OCI-LY7 (cell line): ENCODE data around the gene IRF8. TPM values are rescaled to one million over a fixed set of nuclear protein-coding genes. Genes with fewer than 3 reads are reported as not detected.
A peak's percentile ranks its signal among the peaks of the same experiment; 100 is the strongest.

Experiments used
- BruUV-seq: library from RNA; stranded (reverse); fragments of 400-500 nt; replicated peaks from 2 replicates; lab custom pipeline; 2021; lab: Mats Ljungman, UMichigan
- CTCF ChIA-PET: fragments of 300-600 bp; sonication (Branson Sonifier 250); formaldehyde crosslinking; loops from one replicate; lab custom pipeline; 2022; ENCODE audit warnings: antibody characterized with exemption; ENCODE audit not compliant: unreplicated experiment; lab: Charles Lee
- POLR2A ChIA-PET: fragments of 300-600 bp; sonication (Branson Sonifier 250); formaldehyde crosslinking; loops from one replicate; lab custom pipeline; 2022; ENCODE audit warnings: antibody characterized with exemption; lab: Charles Lee
- DNase-seq: peaks from one replicate; pipeline ENCODE4 v3.0.0-alpha.2; 2015; ENCODE audit warnings: low spot score
- H2AFZ ChIP-seq: fragments of 200-600 bp; sonication (generic), shearing (Covaris generic); 2 replicates; pipeline ENCODE4 v1.6.1; 2014; ENCODE audit warnings: mild to moderate bottlenecking, antibody characterized with exemption, low read length, moderate library complexity
- H3K27ac ChIP-seq: fragments of 200-600 bp; sonication (generic); 2 replicates; pipeline ENCODE4 v1.5.1; 2014; ENCODE audit warnings: mixed run types, low read depth, mild to moderate bottlenecking, moderate library complexity, low read length, inconsistent platforms; ENCODE audit not compliant: poor library complexity, severe bottlenecking
- H3K36me3 ChIP-seq: fragments of 200-600 bp; sonication (generic); 2 replicates; pipeline ENCODE4 v1.6.1; 2014; ENCODE audit warnings: mild to moderate bottlenecking, antibody characterized with exemption, low read length, moderate library complexity, mixed read lengths; ENCODE audit not compliant: insufficient read depth
- H3K4me1 ChIP-seq: fragments of 200-600 bp; sonication (generic); 2 replicates; pipeline ENCODE4 v1.5.1; 2014; ENCODE audit warnings: mild to moderate bottlenecking, low read length; ENCODE audit not compliant: insufficient read depth, poor library complexity, severe bottlenecking
- H3K4me2 ChIP-seq: fragments of 200-600 bp; sonication (generic); 2 replicates; pipeline ENCODE4 v1.6.1; 2014; ENCODE audit warnings: mild to moderate bottlenecking, low read length
- H3K4me3 ChIP-seq: fragments of 200-600 bp; sonication (generic); 2 replicates; pipeline ENCODE4 v1.5.1; 2014; ENCODE audit warnings: mild to moderate bottlenecking, low read depth, low read length; ENCODE audit not compliant: poor library complexity, severe bottlenecking
- H3K79me2 ChIP-seq: fragments of 200-600 bp; sonication (generic); 2 replicates; pipeline ENCODE4 v1.6.1; 2016; ENCODE audit warnings: low read depth, mild to moderate bottlenecking, low read length, moderate library complexity, mixed read lengths; ENCODE audit not compliant: insufficient read depth
- H3K9me2 ChIP-seq: fragments of 200-600 bp; sonication (generic); 2 replicates; pipeline ENCODE4 v1.6.1; 2016; ENCODE audit warnings: mild to moderate bottlenecking, low read length, mixed read lengths; ENCODE audit not compliant: insufficient read depth
- H3K9me3 ChIP-seq: fragments of 200-600 bp; sonication (generic); 2 replicates; pipeline ENCODE4 v1.6.1; 2014; ENCODE audit warnings: mild to moderate bottlenecking, mixed run types, low read length, mixed read lengths
- H4K20me1 ChIP-seq: fragments of 200-600 bp; sonication (generic); 2 replicates; pipeline ENCODE4 v1.6.1; 2014; ENCODE audit warnings: mild to moderate bottlenecking, antibody characterized with exemption, low read length, moderate library complexity, mixed read lengths; ENCODE audit not compliant: insufficient read depth
- EZH2phosphoT487 ChIP-seq: fragments of 200-600 bp; sonication (generic); IDR thresholded peaks from 2 replicates; pipeline ENCODE4 v1.6.1; 2018; ENCODE audit warnings: low read depth, borderline replicate concordance, mild to moderate bottlenecking, mixed run types, antibody characterized with exemption, low read length, moderate library complexity, mixed read lengths
- intact Hi-C: fragments of 100-400 bp; cut with micrococcal nuclease; formaldehyde crosslinking; loops from one replicate; pipeline ENCODE4 v1.10.0; 2022; ENCODE audit not compliant: unreplicated experiment
- total RNA-seq, 2 experiments: library from RNA; depleted of rRNA in 1 of 2; stranded (reverse); fragments of >200 nt in 1 of 2; shearing (Covaris generic) in 1 of 2; gene quantifications; 2 replicates each; pipeline ENCODE4 v1.2.3, GENCODE V29; 2014 to 2022
- TF ChIP-seq, protein P1 (sequence below): fragments of 200-600 bp; sonication (generic); conservative IDR thresholded peaks from 2 replicates; pipeline ENCODE4 v1.5.1; 2014; ENCODE audit warnings: mild to moderate bottlenecking, antibody characterized with exemption, low read length, moderate library complexity, mixed read lengths

The IRF8 gene
- total RNA-seq, 2 experiments from 2014 or later: 181 to 224 TPM

DNA sequence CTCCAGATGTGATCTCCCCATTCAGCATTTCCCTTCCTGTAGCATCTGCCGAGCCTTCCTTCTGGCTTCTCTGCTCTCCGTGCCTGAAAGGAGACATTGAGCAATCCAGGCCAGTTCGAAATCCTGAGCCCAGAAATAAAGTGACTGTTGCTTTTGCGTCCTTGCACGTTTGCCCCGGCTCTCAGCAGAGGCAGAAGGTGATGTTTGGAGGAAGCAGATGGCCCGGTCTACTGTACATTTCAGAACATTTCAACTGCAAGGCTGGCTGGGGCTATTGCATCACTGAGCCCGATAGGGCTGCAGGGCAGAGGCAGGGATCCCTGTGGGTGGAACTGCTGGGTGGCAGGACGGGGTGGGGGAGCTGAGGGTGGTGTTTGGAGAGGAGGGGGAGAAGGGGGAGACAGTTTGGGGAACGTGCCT is 29.4 kb downstream of the IRF8 start:
- POLR2A ChIA-PET: interaction anchor here (1.3 to 1.4 kb wide), 2 partner anchors 18 to 20 kb away, joined by 3 to 4 read pairs; no protein-coding TSS in a partner anchor

DNA sequence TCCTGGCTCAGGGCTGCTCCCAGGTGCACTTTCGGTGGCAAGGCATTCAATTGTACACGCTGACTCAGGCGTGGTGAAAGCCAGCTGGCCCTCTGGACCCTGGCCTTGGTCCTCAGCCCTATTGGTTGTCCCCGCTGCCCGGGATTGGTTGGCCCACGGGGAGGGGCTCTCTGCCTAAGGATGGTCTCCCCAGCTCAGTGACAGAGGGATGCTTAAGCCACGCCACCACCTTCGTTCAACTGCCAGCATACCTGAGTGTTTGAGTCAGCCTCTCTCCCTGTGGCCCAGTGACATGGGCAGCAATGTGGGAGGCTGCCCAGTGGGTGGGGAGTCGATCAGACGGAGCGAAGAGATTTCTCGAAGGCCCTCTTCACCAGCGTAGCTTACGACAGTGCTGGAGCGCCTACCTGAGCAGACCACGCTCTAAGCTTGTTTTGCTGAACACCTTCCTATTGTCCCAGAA is 30.3 kb downstream of the IRF8 start:
- Histone ChIP-seq H3K79me2 (no peaks in the 10 kb centered on the region), H4K20me1 (no peaks in the 10 kb centered on the region), H3K4me1 (peaks cover 51% of the 10 kb centered on the region), H3K9me2 (no peaks in the 10 kb centered on the region), H3K4me2 (no peak overlapping the region), H3K27ac (no peak overlapping the region), H2AFZ (no peak overlapping the region), H3K4me3 (no peak overlapping the region), H3K36me3 (no peaks in the 10 kb centered on the region), H3K9me3 (no peaks in the 10 kb centered on the region)
- DNase-seq: no peak
- intact Hi-C loops: no loop called here
- TF ChIP-seq, protein P1, sequence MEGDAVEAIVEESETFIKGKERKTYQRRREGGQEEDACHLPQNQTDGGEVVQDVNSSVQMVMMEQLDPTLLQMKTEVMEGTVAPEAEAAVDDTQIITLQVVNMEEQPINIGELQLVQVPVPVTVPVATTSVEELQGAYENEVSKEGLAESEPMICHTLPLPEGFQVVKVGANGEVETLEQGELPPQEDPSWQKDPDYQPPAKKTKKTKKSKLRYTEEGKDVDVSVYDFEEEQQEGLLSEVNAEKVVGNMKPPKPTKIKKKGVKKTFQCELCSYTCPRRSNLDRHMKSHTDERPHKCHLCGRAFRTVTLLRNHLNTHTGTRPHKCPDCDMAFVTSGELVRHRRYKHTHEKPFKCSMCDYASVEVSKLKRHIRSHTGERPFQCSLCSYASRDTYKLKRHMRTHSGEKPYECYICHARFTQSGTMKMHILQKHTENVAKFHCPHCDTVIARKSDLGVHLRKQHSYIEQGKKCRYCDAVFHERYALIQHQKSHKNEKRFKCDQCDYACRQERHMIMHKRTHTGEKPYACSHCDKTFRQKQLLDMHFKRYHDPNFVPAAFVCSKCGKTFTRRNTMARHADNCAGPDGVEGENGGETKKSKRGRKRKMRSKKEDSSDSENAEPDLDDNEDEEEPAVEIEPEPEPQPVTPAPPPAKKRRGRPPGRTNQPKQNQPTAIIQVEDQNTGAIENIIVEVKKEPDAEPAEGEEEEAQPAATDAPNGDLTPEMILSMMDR: no peak
- no peak for TF ChIP-seq EZH2phosphoT487
- CTCF ChIA-PET: interaction anchor here (0.5 to 1.1 kb wide), 2 partner anchors 8 to 19 kb away, joined by 3 read pairs; no protein-coding TSS in a partner anchor
- no TSS peak for BruUV-seq
- POLR2A ChIA-PET: interaction anchor here (0.6 to 1.3 kb wide), 2 partner anchors 9 to 16 kb away, joined by 3 to 4 read pairs; no protein-coding TSS in a partner anchor

More for the DNA sequence above, 29.4 kb downstream of the IRF8 start:
- no TSS peak for BruUV-seq
- Histone ChIP-seq H4K20me1 (no peaks in the 10 kb centered on the region), H3K9me2 (no peaks in the 10 kb centered on the region), H3K27ac (no peak overlapping the region), H3K4me2 (peak overlapping the region; percentile 31; the same call in 1 of the 2 replicates), H3K79me2 (no peaks in the 10 kb centered on the region), H2AFZ (peak overlapping the region; percentile 24; the same call in 1 of the 2 replicates), H3K9me3 (no peaks in the 10 kb centered on the region), H3K36me3 (no peaks in the 10 kb centered on the region), H3K4me1 (peaks cover 50% of the 10 kb centered on the region), H3K4me3 (no peak overlapping the region)
- no peak for TF ChIP-seq EZH2phosphoT487
- TF ChIP-seq, protein P1: no peak
- no peak for DNase-seq
- intact Hi-C loops: no loop called here
- CTCF ChIA-PET: interaction anchor here (0.8 to 1.1 kb wide), 2 partner anchors 9 to 12 kb away, joined by 3 read pairs; no protein-coding TSS in a partner anchor

DNA sequence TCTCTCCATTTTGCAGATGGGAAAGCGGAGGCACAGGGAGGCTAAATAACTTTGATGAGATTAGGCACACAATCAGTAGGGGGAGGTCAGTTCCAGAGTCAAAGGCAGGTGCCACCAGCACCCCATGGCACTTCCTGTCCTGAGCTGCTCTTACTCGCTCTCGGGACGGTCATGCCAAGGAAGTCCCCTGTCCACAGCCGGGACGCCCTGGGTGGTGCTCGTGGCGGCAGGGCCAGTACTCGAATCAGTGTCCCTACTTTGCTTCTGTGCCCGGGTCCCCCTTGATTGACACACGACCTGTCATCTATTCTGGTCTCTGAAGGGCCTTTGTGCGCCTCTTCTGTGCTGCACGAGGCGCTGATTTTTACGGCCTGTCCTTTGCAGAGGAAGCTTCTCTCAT is 31.3 kb downstream of the IRF8 start:
- intact Hi-C loops: no loop called here
- no TSS peak for BruUV-seq
- no peak for DNase-seq
- Histone ChIP-seq H3K27ac (no peak overlapping the region), H3K36me3 (no peaks in the 10 kb centered on the region), H3K9me3 (no peaks in the 10 kb centered on the region), H3K79me2 (no peaks in the 10 kb centered on the region), H3K4me1 (peaks cover 51% of the 10 kb centered on the region), H4K20me1 (no peaks in the 10 kb centered on the region), H3K4me2 (no peak overlapping the region), H2AFZ (no peak overlapping the region), H3K9me2 (no peaks in the 10 kb centered on the region), H3K4me3 (no peak overlapping the region)
- POLR2A ChIA-PET: interaction anchor here (0.7 to 1.6 kb wide), 5 partner anchors 10 to 31 kb away, joined by 3 to 5 read pairs (median 4); partner anchors contain the start of gene IRF8
- CTCF ChIA-PET: no interaction called here
- no peak for TF ChIP-seq EZH2phosphoT487
- TF ChIP-seq, protein P1: no peak
